ENCODE results near the gene HEATR9.
A peak's percentile ranks its signal among the peaks of the same experiment; 100 is the strongest.

The HEATR9 gene

GRCh38 chr17:35864853-35865252 lies 3.8 kb downstream of the HEATR9 start:
- no peak for DNase-seq

- DNase-seq, result no peak
Measured at GRCh38 chr17:35856603-35857002, 12.1 kb downstream of the HEATR9 start.

DNA sequence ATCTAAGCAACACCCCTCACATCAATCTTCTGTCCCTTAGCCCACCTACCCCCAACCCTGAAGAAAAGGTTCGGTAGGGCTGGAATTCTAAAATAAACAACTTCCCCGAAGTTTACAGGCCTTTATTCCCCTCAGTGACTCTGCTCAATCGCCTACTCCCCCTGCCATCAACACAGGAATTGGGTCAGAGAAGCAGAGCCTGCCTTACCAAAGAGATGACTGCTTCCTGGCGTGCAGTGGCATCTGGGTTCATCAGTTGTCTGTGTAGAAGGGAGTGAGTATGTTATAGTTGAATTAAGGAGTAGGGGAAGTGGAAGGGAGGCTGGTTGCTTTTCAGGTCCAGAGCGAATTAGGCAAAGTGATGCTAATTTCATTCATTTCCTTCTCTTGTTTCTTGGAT lies 12.7 kb downstream of the HEATR9 start:
- no peak for DNase-seq

GRCh38 chr17:35849469-35850348 lies 19.0 kb downstream of the HEATR9 start:
- peak; percentile 25 for DNase-seq

DNA sequence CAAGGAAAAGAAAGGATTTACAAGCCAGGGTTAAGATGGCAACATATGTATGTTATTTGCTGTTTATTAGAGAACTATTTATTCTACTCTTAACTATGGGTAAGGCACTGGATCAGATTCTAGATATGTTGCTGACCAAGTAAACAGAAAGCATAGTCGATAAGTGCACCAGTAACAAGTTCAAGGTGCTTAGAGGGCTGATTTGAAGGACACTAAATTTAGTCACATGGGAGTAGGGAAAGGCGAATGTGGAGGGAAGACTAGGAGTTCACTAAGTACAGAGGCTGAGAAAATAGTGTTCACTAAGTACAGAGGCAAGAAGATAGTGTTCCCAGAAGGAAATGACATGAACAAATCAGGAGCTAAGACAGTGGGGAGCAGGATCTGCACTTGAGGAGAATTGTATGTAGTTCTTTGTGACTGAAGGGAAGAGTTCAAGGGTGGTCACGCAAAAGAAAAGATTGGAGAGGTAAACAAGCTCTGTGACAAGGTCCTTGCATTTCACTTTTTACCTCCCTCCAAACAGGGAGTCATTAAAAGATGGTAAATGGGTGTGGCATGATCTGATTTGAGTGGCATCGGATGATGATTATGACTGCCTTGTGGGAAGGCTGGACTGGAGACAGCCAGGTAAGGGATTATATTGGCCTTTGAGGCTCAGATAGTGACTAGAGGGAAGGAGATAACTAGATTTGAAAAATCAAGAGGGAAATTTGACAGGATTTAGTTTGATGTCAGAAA lies 20.9 kb downstream of the HEATR9 start:
- DNase-seq, result no peak

- DNase-seq, result no peak
Measured at GRCh38 chr17:35847006-35847405, 21.7 kb downstream of the HEATR9 start.

DNA sequence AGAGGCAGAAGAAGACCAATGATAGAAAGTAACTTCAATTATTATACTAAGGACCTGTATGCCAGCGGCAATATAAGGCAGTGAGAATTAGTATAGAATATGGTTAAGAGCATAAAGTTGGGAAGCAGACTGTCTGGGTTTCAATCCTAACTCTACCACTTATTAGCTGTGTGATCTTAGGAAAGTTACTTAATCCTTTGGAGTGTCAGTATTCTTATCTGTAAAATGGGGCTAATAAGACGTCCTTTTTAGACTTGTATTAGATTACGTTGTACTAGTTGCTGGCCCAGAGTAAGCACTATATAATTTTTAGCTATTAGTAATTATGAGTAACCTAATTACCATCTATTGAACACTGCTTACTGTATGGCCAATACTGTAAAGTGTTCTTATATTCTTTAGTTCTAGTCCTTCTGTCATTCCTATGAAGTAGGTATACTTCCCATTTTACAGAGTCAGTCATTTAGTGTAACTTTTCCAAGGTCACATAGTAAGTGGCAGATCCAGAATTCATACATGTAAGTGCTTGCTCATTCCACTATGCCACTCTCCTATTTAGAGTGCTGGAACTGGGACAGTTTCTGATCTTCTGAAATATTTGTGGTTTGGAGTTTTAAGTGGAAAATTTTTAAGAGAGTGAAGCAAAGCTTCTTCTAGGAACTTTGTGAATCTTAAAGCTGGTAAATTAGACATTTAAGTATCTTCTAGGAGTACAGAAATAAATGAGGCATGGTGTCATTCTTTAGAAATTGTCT lies 22.5 kb downstream of the HEATR9 start:
- DNase-seq, result no peak

GRCh38 chr17:35844547-35844946 lies 24.1 kb downstream of the HEATR9 start:
- DNase-seq, result no peak

DNA sequence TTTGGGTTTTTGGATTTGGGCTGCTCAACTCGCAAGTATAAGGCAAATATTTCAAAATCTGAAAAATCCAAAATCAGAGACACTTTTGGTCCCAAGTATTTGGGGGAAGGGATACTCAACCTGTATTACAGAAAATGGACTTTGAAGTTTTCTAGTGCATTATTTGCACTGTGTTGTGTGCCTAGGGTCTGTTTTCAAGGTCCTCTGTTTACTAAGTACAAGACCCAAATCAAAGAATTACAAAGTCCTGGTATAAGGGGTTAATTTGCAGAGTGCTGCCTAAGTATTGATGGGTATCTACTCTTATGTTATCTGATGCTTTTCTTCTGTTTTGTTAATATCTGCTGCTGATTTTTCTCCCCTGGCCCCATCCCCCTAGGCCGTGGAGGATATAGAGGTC lies 25.0 kb downstream of the HEATR9 start:
- no peak for DNase-seq

- DNase-seq, result no peak
Measured at GRCh38 chr17:35842239-35842638, 26.5 kb downstream of the HEATR9 start.

DNA sequence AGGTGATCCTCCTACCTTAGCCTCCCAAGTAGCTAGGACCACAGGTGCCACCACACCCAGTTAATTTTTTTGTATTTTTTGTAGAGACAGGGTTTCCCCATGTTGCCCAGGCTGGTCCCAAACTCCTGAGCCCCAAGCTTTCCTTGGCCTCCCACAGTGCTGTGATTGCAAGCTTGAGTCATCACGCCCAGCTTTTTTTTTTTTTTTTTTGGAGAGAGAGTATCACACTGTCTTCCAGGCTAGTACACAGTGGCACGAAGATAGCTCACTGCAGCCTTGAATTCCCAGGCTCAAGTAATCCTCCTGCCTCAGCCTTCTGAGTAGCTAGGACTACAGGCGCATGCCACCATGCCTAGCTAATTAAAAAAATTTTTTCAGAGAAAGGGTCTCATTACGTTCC lies 27.2 kb downstream of the HEATR9 start:
- DNase-seq, result no peak

GRCh38 chr17:35841101-35841500 lies 27.6 kb downstream of the HEATR9 start:
- DNase-seq, result no peak

DNA sequence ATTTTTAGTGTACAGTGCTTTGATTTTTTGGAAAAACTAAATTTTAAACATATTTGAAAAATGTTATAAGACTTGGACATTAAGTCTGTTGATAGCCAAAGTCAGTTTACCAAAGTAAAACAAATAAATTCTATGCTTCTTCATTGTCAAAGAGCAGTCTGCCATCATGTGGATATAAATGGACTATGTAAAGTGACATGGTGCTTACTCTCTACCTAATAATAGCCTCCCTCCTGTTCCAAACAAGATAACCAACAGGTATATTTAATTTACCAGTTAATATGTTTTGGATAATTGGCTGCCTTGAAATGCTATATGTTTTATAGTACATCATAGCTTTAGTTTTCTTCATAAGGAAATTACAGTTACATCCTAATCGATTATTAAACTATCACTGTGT lies 43.5 kb downstream of the HEATR9 start:
- no peak for DNase-seq

DNA sequence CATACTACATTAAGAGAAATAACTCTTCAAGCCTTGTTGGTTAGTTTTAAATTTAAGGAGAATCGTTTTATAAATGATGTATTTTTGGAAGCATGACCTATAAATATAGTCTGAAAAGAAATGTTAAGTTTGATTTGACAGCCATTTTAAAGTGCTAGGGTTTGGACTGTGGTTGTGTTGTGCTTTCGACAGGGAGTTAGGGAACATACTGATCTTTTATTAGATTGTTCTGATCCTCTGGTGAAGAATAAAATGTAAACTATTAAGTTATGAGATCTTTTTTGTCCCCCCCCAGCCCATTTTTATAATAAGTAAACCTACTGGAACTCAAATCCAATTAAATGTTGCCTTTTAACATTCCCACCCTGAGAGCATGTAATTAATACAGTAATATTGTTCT lies 47.4 kb downstream of the HEATR9 start:
- DNase-seq, result no peak

DNA sequence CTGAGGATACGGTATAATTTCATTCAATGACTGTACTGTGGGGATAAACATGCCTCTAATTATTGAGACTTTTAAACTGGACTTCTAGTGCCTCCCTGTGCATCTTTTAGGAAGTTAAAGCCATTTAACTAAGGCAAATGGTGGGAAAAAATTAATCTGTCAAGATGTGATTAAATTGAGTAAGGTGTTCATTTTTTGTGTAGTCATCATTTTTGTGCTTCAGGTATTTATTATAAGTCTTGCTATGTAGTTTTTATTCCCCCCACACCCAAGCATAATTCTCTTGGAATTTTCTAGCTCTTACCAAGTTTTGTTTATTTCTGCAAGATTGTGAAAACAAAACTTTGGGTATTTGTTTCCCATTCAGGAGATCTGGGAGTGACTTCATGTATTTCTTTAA lies 49.2 kb downstream of the HEATR9 start:
- DNase-seq, result no peak

DNA sequence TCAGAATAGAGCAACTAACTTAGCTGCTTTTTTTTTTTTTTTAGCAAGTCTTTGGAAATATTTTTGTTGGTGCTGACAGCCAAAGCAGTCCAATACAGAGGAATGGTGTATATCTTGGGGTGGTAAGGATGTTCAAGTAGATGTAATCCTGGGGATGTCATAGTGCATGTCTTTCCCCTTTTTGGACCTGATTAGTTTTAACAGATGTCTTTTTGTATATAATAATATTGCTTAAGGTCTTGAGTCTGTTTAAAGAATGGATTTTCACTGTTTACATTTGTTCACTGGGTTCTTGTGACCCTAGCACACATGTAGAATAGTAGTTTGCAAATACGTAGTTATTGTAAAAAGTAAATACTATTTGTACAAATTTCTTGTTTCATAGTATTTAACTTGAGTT lies 51.5 kb downstream of the HEATR9 start:
- no peak for DNase-seq

DNA sequence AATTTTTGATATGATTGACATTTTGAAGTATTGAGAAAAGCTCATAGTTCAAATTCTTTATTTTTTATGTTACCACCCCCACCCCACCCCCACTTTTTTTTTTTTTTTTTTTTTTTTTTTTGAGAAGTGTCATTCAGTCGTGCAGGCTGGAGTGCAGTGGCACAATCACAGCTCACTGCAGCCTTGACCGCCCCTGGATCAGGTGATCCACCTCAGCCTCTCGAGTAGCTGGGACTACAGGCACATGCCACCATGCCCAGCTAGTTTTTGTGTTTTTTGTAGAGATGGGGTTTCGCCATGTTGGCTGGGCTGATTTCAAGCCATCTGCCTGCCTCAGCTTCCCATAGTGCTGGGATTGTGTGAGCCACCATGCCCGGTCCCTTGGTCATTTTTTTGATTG lies 52.0 kb downstream of the HEATR9 start:
- DNase-seq, result no peak

- no peak for DNase-seq
Measured at GRCh38 chr17:35812456-35812855, 56.2 kb downstream of the HEATR9 start.

DNA sequence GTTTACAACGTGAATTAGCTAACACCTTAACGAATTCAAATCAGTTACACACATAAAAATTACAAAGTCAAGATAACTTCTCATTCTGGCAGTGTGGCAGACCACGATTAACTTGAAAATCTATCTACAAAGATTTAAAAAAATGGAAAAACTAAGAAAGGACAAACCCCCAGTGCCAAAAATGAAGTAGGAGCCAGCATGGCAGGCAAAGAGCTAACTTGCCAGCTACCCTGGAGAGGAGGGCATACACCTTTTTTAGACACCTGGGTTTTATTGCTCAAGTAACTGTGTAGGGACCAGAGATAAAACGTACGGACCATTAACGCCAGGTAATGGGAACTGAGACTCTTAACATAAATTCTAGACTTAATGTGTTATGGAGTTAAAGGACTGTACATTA lies 56.9 kb downstream of the HEATR9 start:
- DNase-seq, result no peak

DNA sequence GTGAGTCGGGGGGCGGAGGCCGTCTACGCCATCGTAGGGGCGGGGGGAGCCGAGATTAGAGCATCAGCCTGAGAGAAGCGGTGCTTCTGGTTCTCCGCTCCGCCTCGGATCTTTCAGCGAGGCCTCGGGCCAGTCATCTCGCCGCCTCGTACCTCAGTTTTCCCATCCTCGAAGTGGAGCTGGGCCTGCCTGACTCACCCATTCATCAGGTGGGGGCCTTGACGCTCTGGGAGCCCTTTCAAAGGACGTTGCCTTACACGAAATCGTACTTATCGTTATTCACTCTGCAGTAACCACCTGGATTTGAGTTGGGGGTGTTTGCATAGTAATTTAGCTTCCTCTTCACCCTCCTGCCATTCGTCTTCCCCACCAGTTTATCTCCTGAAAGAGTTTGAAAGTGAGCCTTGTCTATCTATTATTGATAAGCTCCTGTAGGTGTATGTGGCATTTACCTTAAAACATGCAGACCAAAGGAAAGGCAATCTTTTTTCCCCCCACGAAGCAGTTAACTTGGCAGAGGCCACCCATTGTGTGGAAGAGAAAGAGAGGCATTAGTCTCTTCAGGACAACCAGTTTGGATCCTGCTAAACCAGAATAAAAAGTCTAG lies 58.7 kb downstream of the HEATR9 start:
- DNase-seq, result peak; percentile 14

DNA sequence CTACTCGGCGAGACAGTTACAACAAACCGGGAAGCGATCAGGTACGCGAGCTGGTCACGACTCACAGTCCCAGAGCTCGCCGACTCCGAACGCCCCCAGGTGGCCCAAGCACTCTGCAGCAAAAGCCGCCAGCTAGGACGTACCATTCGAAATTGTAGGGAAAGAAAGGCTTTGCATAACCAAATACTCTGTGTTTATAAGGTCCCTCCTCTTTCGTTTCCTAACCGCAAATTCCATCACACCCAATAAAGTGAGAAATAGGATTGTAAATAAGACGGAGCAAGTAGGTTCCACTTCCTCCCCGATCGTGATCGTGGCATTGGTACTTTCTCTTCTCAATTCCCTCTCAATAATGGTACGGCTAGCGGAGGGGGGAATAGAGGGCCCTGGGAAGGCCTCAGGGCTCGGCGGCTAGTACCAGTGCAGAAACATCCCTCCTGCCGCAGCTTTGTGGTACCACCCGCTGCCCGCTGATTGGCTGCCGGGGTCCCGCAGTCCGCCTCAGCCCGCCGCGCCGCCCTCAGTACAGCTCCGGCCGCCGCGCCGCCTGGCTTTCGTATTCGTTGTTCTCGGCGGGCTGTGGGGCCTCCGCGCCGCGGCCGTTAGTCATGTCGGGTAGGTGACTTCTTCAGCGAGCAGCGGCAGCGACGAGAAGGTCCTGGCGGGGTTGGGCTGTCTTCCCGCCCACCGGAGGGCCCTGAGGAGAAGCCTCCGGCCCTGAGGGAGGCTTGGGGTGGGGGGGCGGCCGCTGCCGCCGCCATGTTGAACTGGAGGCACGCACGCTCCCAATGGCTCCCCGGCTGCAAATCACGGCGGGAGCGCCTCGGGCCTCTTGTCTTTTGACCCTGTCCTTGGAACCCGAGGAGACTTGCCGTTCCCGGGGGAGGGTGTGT lies 59.5 kb downstream of the HEATR9 start, which contains the start of gene TAF15:
TSS of gene TAF15 (plus strand) at position 523 of the 893 bp plus-strand sequence. CDS start at position 609, 86 bp downstream.
- DNase-seq, result peak; percentile 97
